Stimulated activated CD8-positive, alpha-beta memory T cell treated with anti-CD3 and anti-CD28 coated beads, Interleukin-7, amount 100 ng/mL, for 1 hour (primary cell): ENCODE measurements around the gene WIPF1.

ENCODE experiments used
- DNase-seq, 2 donors: peaks; one replicate each; pipeline ENCODE4 v3.0.0-alpha.2; 2020; ENCODE audit warnings: low read depth in 2 of 2

The WIPF1 gene

DNA sequence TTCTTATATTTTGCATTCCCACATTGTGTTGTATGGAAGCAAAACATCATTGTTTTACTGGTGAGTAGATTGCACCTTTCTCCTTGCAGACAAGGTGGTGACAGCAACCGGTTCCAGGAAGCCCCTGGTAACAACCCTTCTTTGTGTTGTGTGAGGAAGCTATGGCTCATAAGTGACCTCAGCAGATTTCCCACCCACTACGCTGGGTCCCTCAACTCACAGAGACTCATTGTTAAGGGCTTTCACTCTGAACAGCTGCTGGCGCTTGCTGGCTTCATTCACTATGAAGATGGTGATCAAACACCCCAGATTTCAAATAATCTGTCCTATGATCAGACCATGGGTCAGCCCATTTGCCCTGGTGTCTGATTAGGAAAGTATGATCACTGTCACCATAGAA, 53.4 kb downstream of the WIPF1 start:
- no peak for DNase-seq

DNA sequence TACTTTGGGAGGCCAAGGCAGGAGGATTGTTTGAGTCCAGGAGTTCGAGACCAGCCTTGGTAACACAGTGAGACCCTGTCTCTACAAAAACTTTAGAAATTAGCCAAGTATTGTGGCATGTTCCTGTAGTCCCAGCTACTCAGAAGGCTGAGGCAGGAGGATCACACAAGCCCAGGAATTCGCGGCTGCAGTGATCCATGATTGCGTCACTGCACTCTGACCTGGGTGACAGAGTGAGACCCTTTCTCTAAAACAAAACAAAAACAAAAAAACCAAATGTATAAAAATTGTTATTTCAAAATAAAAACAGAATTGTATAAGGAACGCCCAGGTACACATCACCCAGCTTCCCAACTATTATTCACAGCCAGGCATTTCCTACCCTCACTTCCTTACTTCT, 56.7 kb downstream of the WIPF1 start:
- DNase-seq = no peak

DNA sequence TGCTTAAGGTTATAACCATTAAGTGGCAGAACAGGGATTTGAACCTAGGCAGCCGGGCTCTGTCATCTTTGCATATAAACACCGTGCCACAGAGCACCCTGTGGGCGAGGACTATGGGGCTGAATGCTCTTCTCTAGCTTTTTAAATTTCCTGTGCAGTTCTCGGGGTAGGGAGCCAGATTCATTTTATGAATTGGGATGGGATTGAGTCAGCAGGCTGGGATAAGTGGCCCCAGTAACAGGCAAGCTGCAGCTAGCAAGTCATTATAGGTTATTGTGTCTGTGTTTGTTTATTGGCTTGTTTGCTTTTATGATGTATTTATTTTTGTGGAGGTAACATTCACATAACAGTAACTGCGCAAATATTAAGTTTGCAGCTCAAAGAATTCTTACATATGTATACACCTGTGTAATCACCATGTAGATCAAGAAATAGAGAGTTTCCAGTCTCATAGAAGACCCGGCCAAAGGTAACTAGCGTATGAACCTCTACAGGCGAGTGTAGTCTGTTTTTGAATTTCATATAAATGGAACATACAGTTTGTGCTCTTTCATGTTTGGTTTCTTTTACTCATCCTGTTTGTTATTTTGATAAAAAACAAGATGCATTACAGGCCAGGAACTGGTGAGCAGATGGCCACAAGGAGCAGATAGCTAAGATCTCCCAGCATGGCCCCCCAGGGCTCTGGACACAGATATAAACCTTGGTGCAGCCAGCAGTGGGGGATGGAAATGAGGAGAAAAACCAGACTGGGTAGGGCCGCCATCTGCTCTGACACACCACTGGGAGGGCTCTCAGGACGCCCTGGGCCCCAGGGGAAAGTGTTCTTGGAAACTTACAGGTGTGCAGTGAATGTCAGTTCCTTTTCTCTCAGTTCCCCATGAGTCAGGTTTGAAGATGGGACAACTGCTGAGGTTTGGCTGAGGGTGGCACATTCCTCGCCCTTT, 61.6 kb downstream of the WIPF1 start:
- no peak for DNase-seq

DNA sequence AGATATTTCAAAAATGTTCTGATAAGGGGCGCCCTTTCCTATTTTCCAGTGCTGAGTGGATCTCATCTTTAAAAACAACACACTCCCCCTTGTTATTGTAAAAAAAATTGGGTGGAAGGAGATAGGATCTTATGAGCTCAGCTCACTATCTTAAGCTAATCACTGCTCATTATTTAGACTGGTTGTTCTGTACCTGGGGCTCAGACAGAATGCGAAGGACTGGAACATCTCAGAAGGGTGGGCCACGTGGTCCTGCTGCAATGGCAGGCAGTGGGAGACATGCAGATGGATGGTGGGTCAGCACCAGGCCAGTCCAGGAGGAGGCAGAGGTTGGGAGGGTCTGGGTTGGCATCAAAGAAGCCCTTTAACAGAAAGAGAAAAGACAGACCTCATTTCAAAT, 62.5 kb downstream of the WIPF1 start:
- no peak for DNase-seq

DNA sequence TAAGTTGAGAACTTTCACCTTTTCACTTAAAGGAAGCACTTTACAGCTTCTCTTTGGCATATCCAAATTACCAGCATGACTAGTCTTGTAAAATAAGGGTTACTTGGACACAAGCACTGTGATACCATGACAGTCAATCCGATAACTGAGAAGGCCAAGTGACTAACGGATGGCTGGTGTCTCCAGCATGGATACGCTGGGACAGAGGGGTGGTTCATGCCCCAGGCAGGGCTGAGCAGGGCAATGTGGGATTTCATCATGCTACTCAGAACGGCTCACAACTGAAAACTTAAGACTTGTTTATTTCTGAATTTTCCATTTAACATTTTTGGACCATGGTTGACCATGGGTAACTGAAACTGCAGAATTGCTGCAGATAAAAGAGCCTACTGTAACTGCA, 67.7 kb downstream of the WIPF1 start:
- no peak for DNase-seq

DNA sequence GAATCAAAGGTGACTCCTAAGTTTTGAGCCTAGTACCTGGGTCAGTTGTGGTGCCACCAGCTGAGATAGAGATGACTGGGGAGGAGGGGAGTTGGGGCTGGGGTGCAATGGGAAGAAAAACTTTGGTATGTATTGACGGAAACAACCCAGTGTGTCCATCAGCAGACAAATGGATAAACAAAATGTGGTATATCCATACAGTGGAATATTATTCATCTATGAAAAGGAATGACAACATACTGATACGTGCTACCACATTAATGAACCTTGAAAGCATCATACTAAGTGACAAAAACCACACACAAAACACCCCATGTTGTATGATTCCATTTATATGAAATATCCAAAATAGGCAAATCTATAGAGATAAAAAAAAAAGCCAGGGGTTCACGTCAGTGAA, 69.6 kb downstream of the WIPF1 start:
- no peak for DNase-seq

DNA sequence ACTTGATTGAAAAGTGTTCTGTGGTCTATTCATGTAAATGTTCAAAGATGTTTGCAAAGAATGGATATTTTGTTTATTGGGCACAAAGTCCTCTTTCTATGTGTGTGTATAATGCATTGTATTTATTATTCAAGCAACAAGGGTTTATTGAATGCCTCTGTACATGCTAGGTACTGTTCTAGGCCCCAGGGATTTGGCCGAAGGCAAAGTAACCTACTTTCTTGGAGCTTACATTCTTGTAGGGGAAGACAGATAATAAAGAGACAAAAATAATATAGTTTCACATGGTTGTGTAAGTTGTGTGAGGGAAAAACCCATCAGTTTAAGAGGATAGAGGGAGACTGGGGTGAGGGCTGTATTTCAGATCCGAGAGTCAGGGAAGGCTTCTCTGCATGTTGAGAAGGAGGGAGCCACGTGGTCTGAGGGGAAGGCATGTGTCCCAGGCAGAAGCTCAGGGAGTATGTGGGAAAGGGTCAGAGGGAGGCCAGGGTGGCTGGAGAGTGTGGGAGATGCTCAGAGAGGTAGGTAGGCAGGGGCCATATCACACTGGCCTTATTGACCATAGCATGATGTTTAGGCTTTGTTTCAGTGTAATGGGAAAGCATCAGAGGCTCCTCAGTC, 70.4 kb downstream of the WIPF1 start:
- no peak for DNase-seq

DNA sequence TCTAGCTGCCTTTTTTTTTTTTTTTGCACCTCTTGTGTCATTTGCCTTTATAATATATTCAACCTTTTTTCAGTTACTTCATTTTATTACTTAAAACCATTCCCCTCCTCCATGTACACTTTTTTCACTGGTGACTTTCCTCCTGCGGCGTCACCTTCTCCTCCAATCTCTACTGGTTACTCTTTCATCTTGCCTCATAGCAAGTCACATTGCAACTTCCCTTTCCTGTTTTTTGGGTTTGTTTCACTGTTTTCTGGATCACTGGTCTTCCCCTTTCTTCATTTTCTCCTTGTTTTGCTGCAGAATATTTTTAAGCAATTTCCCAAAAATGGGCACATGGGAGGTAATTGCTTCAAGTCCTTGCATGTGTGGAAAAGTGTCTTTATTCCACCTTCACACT, 73.1 kb downstream of the WIPF1 start:
- no peak for DNase-seq

DNA sequence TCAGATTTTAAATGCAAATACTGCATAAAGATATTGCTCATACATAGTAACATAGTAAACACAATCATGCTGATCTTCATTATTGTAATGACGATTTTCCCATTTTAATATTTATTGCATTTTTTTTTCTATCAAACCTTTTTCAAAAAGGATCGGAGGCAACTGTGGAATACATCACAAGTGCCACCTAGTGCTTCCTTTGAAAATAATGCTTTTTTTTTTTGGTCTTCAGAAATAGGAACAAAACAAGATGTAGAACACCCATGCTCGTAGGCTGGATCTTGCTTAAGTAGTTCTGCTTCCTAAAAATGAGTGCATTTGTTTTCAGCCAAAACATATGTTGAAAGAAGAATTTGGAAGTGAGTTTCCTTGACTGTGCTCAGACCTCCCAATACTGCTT, 75.1 kb downstream of the WIPF1 start:
- no peak for DNase-seq

DNA sequence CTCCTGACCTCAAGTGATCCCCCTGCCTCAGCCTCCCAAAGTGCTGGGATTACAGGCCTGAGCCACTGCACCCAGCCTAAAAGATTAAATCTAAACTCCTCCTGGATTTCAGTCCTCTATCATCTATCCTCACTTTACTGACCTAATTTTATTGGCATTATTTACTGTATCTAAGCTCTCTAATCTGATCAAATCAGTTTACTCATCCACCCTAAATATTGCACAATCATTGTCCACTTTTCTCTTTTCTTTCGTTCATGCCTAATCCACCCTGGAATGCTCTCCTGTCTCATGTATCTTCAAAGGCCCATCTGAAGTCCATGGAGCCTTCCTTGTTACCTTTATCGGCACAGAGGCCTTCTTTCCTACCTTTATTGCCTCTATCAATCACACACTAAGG, 79.2 kb downstream of the WIPF1 start:
- no peak for DNase-seq

DNA sequence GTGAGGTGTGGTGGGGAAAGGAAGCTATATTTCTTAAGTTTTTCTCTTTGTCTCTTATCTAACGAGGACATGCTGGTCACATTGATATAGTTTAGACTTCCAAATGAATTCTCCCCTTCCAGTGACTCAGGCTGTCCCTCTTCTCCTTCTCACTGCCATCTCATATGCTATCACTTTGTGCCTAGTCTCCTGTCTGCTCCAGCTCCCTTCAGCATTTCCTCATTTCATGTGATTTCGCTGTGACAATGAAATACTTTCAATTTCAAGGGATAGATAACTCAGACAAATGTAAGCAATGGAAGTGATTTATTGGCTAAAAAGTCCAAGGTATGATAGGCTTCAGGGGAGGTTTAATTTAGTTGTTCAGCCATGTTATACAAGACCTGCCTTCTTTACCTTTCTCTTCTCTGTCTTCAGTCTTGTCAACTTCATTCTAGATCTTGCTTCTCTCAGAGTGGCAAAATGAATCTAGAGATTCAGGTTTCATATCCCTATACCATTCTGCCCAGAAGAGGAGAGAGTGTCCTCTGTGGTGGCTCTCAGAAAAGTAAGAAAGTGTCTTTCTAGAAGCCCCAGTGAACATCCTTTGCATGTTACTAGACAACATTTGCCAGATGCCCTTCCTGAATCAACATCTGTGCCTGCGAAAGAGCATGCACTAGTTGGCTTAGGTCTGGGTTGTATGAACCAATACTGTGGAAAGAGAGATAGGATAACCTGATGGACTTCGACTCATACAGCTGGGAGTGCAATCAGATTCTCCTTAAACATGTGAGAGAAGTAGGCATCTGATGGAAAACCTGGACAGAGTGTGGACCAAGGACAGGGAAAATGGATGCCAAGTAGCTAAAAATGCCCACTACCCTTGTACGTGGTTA, 80.9 kb downstream of the WIPF1 start:
- no peak for DNase-seq

DNA sequence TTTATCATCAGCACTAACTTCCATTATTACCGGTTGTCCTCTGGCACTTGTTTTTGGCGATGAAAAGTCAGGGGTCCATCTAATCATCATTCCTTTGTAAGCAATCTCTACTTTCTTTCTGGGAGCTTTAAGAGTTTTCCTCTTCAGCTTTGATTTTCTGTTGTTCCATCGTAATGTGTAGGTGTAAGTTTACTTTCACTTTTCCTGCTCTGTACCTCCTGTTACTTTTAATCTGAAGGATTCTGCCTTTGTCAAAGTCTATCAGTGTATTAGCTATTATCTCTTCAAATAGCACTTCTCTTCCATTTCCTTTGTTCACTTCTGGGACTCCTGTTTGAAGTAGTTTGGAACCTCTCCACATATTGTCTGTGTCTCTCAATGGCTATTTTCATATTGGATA, 85.3 kb downstream of the WIPF1 start:
- DNase-seq = no peak

DNA sequence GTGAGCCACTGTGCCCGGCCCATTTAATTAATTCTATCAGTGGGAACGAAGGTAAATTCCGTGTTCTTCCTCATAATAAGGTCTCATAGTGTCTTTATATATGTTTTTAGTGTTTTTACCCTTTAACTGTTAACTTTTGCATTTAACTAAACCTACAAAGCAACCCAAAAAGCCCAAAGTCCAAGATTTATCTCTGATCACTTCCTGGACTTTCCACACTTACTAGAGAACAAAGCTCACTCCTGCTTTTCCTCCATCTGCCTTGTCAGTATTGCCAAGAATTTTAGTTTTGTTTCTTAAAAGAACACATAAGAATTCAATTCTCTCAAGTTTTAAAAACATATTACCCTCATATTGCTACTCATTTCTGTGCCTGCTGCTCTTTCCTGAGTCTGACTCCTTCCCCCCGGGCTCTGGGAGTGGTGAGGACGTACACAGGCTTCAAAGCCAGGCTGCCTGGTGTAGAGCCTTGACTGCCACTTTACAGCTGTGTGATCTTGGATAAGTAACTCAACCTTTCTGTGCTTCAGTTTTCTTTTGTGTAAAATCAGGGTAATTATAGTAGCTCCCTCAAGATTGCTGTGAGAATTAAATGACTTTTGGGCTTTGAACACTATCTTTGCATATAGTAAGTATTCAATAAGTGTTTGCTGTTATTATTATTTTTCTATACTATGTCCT, 85.9 kb downstream of the WIPF1 start:
- DNase-seq = no peak

DNA sequence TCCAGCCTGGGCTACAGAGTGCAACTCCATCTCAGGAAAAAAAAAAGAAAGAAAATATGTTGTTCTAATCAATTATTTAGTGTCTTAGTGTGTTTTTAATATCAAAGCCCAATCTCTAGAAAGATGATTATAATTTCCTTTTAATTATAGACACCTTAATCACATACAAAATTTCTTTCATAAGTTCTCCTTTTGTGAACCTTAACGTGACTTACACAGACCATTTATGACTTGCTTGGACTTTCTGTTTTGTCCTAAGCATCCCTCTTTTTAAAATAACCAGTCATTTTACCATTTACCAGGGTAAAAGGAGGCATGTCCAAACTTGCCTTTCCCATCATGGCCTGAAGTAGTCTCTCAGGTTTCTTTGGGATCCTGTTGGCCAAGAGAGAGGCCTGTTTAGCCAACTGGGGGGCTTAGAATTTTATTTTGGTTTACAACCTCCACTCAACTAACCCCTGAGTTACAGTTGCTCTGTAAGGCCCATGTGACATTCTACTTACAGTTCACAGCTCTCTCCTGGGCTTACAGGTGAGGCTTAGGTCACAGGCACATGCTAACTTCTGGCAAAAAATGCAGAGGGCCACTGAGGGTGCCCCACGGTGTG, 86.9 kb downstream of the WIPF1 start:
- DNase-seq = no peak
